ENCODE measurements around the gene GDF15.

- TF ChIP-seq CTCF (IDR thresholded peaks at IDR 0.05) (no peak), POLR2A (IDR thresholded peaks at IDR 0.05) (no peak)
These were observed 12.5 kb upstream of the GDF15 start for GRCh38 chr19:18373407-18373891.

Data from lower leg skin (tissue), 3 donors.